Measurements from ENCODE around the gene MCFD2.
A peak's percentile ranks its signal among the peaks of the same experiment; 100 is the strongest.

Gene MCFD2

GRCh38 chr2:46873604-46874068 is 42.0 kb downstream of the MCFD2 start:
- peak; percentile 93 for DNase-seq (ENCODE audit: low read depth)

- no peak for DNase-seq (ENCODE audit: low read depth)
Measured at GRCh38 chr2:46872902-46873603, 42.6 kb downstream of the MCFD2 start.

- no peak for DNase-seq (ENCODE audit: low read depth)
Measured at GRCh38 chr2:46871976-46872381, 43.6 kb downstream of the MCFD2 start.

GRCh38 chr2:46870051-46870839 is 45.4 kb downstream of the MCFD2 start:
- DNase-seq (ENCODE audit: low read depth), result no peak

- no peak for DNase-seq (ENCODE audit: low read depth)
Measured at GRCh38 chr2:46869621-46870020, 46.0 kb downstream of the MCFD2 start.

GRCh38 chr2:46866770-46867246 is 48.8 kb downstream of the MCFD2 start:
- DNase-seq (ENCODE audit: low read depth), result no peak

- DNase-seq (ENCODE audit: low read depth), result no peak
Measured at GRCh38 chr2:46865181-46865970, 50.2 kb downstream of the MCFD2 start.

DNA sequence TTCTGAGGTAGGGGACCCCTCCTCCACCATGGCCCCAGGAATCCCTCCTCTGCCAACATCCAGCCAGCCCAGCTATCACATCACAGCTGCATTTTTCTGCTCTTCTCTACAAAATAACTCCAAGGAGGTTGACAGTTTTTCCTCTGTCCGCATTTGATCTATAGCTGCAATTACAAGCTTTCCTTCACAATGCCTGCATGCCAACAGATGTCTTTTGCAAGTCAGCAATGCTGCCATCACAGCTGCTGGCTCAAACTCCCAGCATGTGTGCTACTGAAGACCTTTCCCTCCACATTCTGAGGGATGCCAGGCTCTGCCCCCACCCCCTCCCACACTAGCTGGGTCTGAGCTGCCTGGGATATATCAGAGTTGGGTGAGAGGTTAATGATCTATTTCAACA is 51.7 kb downstream of the MCFD2 start:
- no peak for DNase-seq (ENCODE audit: low read depth)

DNA sequence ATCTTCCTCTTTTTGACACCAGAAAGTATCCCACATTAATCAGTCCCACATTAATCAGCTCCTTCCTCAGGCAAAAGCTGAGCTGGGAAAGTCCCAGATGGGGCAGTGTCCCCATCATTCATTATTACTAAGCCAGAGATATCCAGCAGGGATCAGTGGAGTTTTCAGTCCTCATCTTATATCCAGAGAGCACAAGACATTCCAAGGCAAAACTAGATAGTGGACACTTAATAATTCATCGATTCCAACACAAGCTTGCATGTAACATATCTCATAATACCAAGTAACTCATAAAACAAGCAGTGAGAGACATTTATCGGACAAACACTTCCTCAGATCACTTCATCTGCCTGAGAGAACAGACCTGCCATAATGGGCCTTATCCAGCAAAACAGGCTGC is 53.1 kb downstream of the MCFD2 start:
- no peak for DNase-seq (ENCODE audit: low read depth)

- no peak for DNase-seq (ENCODE audit: low read depth)
Measured at GRCh38 chr2:46861916-46862315, 53.7 kb downstream of the MCFD2 start.

DNA sequence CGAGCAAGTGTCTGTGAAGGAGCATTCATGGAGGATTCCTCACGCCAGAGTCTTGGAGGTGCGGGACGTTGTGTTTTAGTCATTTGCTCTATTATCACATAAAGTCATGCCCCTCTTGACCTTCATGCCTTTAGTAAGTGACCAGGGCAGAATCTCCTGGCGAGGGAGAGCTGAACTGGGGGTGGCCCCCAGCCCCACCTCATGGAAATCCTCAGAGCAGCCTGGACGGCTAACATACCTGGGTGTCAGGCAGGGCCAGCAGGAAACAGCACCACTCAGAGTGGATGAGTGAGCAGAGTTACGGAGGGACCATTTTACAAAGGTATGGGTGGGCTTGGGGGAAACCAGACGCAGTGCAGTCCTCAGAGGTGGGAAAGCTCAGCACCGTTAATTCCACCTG is 56.1 kb downstream of the MCFD2 start:
- no peak for DNase-seq (ENCODE audit: low read depth)

GRCh38 chr2:46858702-46859090 is 56.9 kb downstream of the MCFD2 start:
- DNase-seq (ENCODE audit: low read depth), result peak; percentile 74

DNA sequence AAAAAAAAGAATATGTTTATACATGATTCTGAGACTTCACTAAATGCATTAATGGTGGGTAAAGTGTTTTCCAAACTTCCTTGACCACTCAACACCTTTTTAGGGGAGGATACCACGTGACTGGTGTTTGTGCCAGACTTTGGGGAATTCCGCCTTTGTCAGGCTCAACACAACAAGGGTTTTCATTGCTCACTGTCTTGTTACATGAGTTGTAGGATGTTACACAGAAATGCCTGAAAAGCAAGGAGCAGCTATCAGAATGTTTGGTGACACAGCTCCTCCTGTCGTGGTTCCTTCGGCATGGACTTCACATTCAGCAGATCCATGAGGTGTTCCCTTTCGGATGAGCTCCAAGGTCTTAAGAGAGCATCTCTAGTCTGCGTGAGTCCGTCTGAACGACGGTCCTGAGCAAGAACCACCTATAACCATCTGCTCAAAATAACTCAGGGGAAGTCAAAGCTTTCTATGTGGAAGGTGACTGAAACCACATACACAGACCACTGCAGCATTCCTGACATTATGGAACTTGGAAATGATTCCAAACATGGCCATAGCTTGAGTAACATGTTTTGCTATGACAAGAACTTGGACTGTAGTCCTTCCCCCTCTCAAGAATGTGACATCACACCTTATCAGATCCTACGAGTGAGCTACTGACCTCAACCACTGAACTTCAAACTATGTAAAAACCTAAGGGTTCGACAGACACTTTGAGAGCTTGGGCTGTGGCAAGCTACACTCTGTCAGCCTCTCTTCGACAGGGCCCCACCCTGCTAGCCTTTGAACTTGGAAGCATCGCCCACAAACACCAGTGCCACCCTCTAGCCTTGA is 57.5 kb downstream of the MCFD2 start:
- peak; percentile 98 for DNase-seq (ENCODE audit: low read depth)

DNA sequence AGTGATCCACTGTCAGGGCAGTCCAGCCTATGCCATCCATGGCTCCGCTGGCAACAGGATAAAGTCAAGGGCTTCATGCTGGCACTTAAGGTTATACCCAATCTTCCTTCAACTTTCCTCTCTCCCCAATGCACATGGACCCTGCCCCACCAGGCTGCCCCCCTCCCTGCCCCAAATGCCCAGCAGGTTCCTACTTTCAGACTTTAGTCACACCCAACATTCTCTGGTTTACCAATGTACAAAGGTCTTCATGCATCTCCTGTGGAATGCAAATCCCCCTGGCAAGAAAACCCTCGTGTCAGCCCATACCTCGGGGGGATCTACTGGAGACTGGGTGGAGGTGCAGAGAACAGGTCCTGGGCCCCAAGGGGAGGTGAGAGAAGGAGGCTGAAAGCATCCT is 59.3 kb downstream of the MCFD2 start:
- no peak for DNase-seq (ENCODE audit: low read depth)

DNA sequence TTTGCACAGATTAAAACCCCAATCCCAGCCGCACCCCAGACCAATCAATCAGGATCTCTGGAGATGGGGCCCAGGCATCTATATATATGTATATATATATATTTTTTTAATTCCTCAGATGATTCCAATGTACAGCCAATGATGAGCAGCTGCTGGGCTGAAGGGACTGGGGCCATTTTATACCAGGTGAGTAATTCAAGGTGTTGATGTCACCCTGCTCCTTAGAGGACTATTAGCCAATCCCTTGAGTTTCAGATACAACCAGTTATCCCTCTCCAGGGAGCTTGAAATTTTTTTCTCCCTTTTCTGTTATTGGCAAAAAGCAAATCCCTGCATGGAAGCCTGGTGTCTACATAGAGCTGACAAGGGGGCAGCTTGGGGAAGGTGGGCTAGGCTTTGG is 59.8 kb downstream of the MCFD2 start:
- no peak for DNase-seq (ENCODE audit: low read depth)

DNA sequence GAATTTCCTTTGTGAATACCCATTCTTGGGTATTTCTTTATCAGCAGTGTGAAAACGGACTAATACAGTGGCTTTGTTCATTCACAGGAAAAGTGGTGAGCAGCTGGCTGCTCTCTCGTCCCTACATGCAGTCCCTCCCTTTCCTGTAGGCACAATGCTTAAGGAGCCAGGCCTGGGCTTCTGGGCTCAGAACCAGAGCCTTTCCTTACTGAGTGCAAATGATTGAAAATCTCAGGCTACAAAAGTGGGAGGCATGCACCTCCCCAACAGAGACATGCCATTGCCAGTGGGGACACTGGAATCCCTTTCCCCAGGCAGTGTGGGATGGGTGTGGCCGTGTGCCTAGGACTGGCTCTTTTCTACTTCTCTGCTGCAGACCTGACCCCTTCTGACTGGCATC is 61.3 kb downstream of the MCFD2 start:
- no peak for DNase-seq (ENCODE audit: low read depth)

GRCh38 chr2:46852598-46852997 is 63.0 kb downstream of the MCFD2 start:
- DNase-seq (ENCODE audit: low read depth), result no peak

- no peak for DNase-seq (ENCODE audit: low read depth)
Measured at GRCh38 chr2:46852124-46852523, 63.5 kb downstream of the MCFD2 start.
